Forelimb muscle (tissue), 1 donor: Measurements from ENCODE around the gene IFT122. TPM values are rescaled to one million over a fixed set of nuclear protein-coding genes. Genes with fewer than 3 reads are reported as not detected.
A peak's percentile ranks its signal among the peaks of the same experiment; 100 is the strongest.
"Not testable (repeated sequence)": the region's sequence is repeated elsewhere in the genome, so short reads cannot be mapped to it uniquely, and the experiment has no call there.

Source experiments
- DNase-seq: peaks from one replicate; pipeline ENCODE4 v3.0.0-alpha.2; 2013; ENCODE audit warnings: low read depth
- polyA plus RNA-seq: library from polyadenylated mRNA; unstranded; fragments of 120-200 nt; gene quantifications from one replicate; pipeline ENCODE4 v1.2.1, GENCODE V29; 2013; ENCODE audit not compliant: insufficient read length

The IFT122 gene, protein sequence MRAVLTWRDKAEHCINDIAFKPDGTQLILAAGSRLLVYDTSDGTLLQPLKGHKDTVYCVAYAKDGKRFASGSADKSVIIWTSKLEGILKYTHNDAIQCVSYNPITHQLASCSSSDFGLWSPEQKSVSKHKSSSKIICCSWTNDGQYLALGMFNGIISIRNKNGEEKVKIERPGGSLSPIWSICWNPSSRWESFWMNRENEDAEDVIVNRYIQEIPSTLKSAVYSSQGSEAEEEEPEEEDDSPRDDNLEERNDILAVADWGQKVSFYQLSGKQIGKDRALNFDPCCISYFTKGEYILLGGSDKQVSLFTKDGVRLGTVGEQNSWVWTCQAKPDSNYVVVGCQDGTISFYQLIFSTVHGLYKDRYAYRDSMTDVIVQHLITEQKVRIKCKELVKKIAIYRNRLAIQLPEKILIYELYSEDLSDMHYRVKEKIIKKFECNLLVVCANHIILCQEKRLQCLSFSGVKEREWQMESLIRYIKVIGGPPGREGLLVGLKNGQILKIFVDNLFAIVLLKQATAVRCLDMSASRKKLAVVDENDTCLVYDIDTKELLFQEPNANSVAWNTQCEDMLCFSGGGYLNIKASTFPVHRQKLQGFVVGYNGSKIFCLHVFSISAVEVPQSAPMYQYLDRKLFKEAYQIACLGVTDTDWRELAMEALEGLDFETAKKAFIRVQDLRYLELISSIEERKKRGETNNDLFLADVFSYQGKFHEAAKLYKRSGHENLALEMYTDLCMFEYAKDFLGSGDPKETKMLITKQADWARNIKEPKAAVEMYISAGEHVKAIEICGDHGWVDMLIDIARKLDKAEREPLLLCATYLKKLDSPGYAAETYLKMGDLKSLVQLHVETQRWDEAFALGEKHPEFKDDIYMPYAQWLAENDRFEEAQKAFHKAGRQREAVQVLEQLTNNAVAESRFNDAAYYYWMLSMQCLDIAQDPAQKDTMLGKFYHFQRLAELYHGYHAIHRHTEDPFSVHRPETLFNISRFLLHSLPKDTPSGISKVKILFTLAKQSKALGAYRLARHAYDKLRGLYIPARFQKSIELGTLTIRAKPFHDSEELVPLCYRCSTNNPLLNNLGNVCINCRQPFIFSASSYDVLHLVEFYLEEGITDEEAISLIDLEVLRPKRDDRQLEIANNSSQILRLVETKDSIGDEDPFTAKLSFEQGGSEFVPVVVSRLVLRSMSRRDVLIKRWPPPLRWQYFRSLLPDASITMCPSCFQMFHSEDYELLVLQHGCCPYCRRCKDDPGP
- polyA plus RNA-seq = 33.2 TPM

GRCh38 chr3:129439817-129440617, at the start of gene IFT122, which contains the start of gene MBD4:
Gene IFT122, plus strand, starts transcription at chr3:129440224. Its CDS starts 107 bp downstream, at chr3:129440331.
Gene MBD4, minus strand, starts transcription at chr3:129439948. Its CDS starts 115 bp downstream, at chr3:129439833.
- DNase-seq = peak; percentile 93

GRCh38 chr3:129391583-129391982, 48.4 kb upstream of the IFT122 start:
- DNase-seq = not testable (repeated sequence)

DNA sequence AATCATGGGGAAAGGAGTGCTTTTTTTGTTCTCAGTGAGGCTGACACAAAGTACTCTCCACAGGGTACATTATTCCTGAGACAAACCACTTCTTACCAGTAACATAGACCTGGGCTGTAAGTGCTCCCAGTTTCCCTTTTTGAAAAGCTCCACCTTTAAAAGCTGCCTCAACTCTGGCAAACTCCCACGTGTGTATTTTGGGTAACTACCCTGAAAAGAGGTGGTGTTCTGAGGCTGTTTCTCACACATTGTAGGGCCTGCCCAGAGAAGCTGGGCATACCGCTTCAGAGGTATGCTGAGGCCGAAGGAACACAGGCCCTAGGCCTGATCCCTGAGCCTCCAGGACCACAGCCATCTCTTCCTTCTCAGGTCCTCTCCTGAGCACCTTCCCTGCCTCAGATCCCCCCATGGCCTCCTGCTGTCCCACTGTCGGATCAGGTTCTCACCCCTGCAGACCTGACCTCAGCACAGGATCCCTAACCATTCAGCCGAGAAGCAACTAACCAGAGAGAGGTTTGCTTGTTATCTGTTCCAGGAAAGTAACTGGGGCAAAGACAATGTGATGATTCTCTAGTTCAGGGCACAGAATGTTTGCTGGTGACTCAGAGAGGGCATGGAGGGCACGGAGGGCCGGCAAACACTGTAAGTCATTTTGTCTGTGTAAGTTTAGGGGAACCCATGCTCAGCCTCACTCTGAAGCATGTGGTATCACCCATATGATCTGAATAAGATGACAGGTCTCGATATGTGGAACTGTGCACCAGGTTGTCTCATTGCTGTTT, 47.7 kb upstream of the IFT122 start:
- DNase-seq = not testable (repeated sequence)

- DNase-seq = no peak
These were observed 46.8 kb upstream of the IFT122 start for GRCh38 chr3:129393271-129393670.

GRCh38 chr3:129393760-129394564, 46.1 kb upstream of the IFT122 start:
- DNase-seq = not testable (repeated sequence)

DNA sequence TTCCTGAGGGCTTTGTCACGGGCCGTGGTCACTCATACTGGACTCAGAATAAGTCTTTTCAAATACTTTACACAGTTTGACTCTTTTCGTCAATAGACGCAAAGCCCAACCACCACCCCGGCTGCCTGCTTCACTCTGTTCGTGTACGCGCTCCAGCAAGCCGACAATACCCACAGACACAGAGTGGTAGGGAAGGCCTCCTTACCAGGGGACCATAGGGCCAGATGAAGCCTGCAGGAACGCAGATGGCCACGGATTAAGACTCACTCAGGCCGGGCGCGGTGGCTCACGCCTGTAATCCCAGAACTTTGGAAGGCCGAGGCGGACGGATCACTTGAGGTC, 41.2 kb upstream of the IFT122 start:
- no peak for DNase-seq

- peak; percentile 97 for DNase-seq
These were observed 40.7 kb upstream of the IFT122 start for GRCh38 chr3:129399145-129399894.

- no peak for DNase-seq
These were observed 40.1 kb upstream of the IFT122 start for GRCh38 chr3:129399895-129400357.

DNA sequence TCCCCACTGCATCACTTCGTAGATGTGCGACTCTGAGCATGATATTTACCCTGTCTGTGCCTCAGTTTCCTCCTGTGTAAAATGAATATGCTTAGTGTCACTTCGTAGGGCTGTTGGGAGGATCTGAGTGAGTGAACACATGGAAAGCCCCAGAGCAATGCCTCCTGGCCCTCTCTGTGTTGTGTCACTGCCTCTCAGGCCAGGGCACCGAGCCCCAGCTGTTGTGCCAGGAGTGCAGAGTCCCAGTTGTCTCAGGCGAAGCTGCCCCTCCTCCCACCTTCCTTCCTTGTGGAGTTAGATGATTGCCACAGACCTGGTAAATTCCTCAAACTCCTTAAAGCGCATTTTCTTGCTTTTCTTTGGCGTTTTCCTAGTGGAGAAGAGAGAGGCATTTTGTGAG, 37.8 kb upstream of the IFT122 start:
- no peak for DNase-seq

DNA sequence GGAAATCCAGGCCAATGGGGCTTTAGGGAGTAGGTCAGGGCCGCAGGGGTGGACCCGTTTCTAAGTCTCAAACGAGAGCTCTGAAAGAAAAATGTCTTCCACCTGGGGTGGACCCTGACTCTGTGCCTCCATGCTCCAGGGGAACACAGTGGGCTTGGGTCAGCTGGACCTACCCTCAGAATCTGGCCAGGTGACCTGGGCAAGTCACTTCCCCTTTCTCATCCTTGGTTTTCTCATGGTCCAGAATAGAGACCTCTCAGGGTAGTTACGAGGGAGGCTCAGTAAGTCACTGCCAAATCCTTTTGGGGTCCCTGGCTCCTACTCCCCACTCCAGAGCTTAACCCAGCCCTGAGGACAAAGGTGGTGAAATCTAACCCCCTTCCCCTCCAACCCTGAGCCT, 37.4 kb upstream of the IFT122 start:
- DNase-seq = no peak

GRCh38 chr3:129403450-129403849, 36.6 kb upstream of the IFT122 start:
- DNase-seq = no peak

GRCh38 chr3:129404130-129404529, 35.9 kb upstream of the IFT122 start:
- DNase-seq = no peak

GRCh38 chr3:129404610-129405009, 35.4 kb upstream of the IFT122 start:
- no peak for DNase-seq

- DNase-seq = no peak
These were observed 30.5 kb upstream of the IFT122 start for GRCh38 chr3:129409541-129409940.

DNA sequence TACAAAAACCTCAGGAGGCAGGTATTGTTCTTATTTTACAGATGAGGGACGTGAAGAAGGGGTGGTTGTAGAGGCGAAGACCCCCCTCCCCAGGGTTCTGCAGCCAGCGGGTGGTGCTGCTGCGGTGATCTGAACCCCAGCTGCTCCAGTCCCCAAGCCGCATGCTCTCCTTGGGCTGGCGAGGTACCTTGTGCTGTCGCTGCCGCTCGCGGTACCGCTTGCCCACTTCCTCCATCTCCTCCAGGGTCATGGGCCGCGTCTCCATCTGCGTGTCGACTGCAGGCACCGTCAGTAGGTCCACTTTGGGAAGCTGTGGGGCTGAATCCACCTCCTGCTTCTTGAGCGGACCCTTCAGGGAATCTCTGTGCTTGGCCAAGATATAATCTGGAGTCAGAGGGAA, 29.1 kb upstream of the IFT122 start:
- no peak for DNase-seq

DNA sequence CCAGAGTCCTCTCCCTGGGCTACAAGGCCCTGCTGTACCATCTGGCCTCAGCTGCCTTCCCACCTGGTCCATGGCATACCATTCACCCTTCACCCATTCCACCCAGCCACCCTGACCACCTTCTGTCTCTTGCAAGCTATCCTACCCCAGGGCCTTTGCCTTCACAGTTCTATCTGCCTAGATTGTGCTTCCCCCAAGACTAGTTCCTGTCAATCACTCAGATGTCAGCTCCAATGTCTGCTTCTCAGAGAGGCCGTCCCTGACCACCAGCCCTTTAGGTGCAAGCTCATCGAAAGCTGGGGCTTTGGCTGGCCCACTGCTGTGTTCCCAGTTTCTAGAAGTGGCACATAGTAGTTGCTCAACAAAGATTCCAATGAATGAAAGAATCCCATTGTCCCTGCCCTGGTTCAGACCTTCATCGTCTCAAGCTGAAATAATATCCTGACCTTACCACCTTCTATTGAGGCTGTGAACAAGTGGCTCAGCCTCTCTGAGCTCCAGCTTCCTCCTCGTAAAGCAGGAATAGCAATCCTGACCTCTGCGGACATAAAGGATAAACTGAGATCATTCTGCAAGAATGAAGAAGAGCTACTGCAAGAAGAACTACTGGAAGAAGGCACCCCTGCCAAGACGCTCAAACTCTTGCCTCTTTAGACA, 27.4 kb upstream of the IFT122 start:
- DNase-seq = no peak

DNA sequence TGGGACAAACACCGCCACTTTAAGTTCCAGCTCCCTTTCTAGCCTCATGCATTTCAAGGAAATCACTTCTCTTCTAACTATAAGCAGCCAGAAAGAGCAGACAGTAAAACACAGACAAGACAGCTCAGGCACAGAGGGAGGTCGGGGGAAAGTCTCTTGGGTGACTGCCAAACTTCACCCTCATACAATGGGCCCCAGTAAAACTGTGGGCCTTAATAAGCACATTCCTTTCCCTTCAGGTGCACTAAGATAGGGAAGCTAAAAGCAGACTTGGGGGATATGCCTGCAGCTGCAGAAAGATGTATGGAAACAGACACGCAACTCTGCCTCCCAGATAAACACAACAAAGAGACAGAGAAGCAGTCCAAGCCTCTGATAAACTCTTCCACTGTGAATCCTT, 26.8 kb upstream of the IFT122 start:
- not testable (repeated sequence) for DNase-seq
